ENCODE measurements around the gene METTL3.
A peak's percentile ranks its signal among the peaks of the same experiment; 100 is the strongest.

DNA sequence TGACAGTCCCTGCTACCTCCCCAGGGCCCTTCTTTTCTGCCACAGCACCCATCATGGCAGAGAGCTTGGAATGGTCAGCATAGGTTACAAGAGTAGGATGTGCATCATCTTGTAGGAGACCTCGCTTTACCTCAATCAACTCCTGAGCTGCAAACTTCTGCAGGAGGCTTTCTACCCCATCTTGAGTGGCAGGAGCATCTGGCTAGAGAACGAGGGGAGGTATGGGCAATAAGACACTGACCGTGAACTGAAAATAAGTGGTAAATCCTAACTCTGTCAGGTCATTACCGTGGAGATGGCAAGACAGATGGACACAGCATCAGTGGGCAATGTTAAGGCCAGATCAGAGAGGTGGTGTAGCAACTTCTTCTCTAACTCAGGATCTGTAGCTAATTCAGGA lies 7.8 kb downstream of the METTL3 start:
- TF ChIP-seq POLR2A (IDR thresholded peaks at IDR 0.05; ENCODE audit: low read depth, low read length), result 0 out of 2 replicates have a peak, but pooled peaks have one; percentile 20
- no peak for TF ChIP-seq POLR2AphosphoS5 (IDR thresholded peaks at IDR 0.05; ENCODE audit: low read depth, low read length)
